Measurements from ENCODE around the gene MEF2C. TPM values are rescaled to one million over a fixed set of nuclear protein-coding genes. Genes with fewer than 3 reads are reported as not detected.

The MEF2C gene
- polyA plus RNA-seq, 1 donor (not counting 4 experiments of a cell fraction or from before 2014, with no cell fraction given) = 0.10 TPM

DNA sequence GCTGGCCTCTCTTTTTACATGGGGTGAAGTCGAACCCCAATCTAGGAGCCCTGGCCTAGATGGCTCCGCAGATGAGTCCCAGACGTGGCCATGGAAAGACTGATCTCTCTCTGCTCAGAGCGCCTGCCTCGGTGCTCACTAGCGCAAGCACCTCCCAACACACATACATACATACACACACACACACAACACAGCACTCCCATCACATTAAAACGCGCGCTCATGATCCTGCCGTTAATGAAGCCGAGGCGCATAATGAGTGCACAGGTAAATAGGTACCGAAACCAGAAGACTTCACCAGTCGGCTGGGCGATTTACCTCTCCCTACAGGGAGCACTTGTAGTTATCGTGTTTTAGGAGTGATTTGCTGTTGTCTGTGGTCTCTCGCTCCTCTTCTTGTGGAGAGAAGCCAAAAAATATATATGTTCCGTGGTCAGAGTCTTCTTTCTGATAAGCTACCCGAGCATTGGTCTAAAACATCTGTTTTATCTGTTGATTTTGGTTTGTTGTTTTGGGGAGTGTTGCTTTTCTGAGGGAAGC is 207.7 kb downstream of the MEF2C start:
- Histone ChIP-seq H3K9ac (ENCODE audit: control insufficient read depth, extremely low read depth, insufficient read depth, low read length) (no peak overlapping the region), H3K27ac (ENCODE audit: control insufficient read depth, insufficient read depth, low read length) (no peak overlapping the region), H3K4me3 (ENCODE audit: control insufficient read depth in 2 of 3, extremely low read depth in 1 of 3, insufficient read depth in 2 of 3, low read depth in 1 of 3, low read length in 3 of 3) (peak overlapping the region in 1 of 3 experiments; percentile 35), H3K4me2 (ENCODE audit: control insufficient read depth, extremely low read depth, insufficient read depth, low read depth, low read length) (peak overlapping the region; percentile 66), H3K4me1 (ENCODE audit: control insufficient read depth, extremely low read depth, insufficient read depth, low read length) (peaks cover 3% of the 10 kb centered on the region), H3K79me2 (ENCODE audit: control insufficient read depth, insufficient read depth, low read length) (no peaks in the 10 kb centered on the region), H2AFZ (ENCODE audit: control insufficient read depth, low read length) (no peak overlapping the region), H3K9me1 (ENCODE audit: control insufficient read depth, extremely low read depth, insufficient read depth, low read length) (no peaks in the 10 kb centered on the region), H3K36me3 (ENCODE audit: control insufficient read depth in 2 of 2, extremely low read depth in 1 of 2, insufficient read depth in 2 of 2, low read length in 2 of 2) (no peaks in the 10 kb centered on the region), H3K27me3 (ENCODE audit: control insufficient read depth, extremely low read depth, insufficient read depth, low read length) (peaks cover 91% of the 10 kb centered on the region), H3K9me3 (ENCODE audit: control insufficient read depth, low read depth, low read length) (peaks cover 5% of the 10 kb centered on the region), H4K20me1 (ENCODE audit: control insufficient read depth, extremely low read depth, insufficient read depth, low read length) (no peaks in the 10 kb centered on the region)
- FAIRE-seq = no peak
- dilution Hi-C loops (cut with MboI; ENCODE audit: extremely low pct_ligation_motif_present, low sequenced_read_pairs) = no loop called here
- TF ChIP-seq, protein P1, sequence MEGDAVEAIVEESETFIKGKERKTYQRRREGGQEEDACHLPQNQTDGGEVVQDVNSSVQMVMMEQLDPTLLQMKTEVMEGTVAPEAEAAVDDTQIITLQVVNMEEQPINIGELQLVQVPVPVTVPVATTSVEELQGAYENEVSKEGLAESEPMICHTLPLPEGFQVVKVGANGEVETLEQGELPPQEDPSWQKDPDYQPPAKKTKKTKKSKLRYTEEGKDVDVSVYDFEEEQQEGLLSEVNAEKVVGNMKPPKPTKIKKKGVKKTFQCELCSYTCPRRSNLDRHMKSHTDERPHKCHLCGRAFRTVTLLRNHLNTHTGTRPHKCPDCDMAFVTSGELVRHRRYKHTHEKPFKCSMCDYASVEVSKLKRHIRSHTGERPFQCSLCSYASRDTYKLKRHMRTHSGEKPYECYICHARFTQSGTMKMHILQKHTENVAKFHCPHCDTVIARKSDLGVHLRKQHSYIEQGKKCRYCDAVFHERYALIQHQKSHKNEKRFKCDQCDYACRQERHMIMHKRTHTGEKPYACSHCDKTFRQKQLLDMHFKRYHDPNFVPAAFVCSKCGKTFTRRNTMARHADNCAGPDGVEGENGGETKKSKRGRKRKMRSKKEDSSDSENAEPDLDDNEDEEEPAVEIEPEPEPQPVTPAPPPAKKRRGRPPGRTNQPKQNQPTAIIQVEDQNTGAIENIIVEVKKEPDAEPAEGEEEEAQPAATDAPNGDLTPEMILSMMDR (optimal IDR thresholded peaks at IDR 0.05 in 1 of 3, IDR thresholded peaks at IDR 0.05 in 1 of 3, conservative IDR thresholded peaks at IDR 0.05 in 1 of 3; ENCODE audit: extremely low read depth in 1 of 3, insufficient read depth in 2 of 3, low read length in 3 of 3) = no peak
- TF ChIP-seq EZH2 (IDR thresholded peaks at IDR 0.05; ENCODE audit: low read length) = peak; percentile 55
- DNase-seq (ENCODE audit: low read depth, low spot score) = no peak

DNA sequence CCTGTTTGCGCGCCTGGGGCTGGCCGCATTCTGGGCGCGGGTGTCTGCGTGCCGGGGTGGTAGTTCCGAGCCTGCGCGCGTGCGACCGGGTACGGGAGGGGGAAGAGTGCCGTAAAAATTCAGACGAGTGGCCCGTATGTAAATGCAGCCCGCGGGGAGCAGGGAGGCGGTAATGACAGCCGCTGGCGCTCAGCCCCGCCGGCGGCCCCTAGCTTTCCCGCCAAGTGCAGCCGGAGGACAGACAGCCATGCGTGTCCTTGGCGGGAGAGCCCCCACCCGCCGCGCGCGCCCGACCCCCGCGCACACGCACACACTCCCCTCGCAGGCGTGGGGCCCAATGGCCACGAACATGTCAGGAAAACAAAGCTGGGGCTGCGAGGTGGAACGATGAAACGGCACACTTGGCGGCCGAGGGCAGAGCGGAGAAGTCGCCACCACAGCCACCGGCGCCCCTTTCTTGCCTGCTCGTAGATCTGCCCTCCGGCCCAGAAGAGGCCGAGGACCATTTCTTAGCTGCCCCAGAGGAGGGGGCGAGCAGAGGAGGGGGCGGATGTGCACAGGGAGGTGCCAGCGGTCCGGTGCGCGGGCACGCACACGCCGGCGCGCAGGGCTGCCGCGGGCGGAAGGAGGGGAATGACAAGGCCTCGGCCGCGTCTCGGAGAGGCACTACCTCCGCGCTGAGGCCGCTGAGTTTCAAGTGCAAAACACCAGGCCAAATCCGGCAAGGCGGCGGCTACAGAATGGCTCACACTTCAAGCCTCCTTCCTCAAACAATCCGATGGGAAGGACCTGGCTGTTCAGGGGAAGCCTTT is 208.4 kb downstream of the MEF2C start:
- H2AFZ ChIP-seq (ENCODE audit: control insufficient read depth, low read length) = no peak overlapping the region
- peak overlapping the region; percentile 66 for H3K4me2 ChIP-seq (ENCODE audit: control insufficient read depth, extremely low read depth, insufficient read depth, low read depth, low read length)
- H3K4me3 ChIP-seq (ENCODE audit: control insufficient read depth in 2 of 3, extremely low read depth in 1 of 3, insufficient read depth in 2 of 3, low read depth in 1 of 3, low read length in 3 of 3) = peak overlapping the region in 2 of 3 experiments; percentile 21 to 34
- DNase-seq (ENCODE audit: low read depth, low spot score) = no peak
- H3K9ac ChIP-seq (ENCODE audit: control insufficient read depth, extremely low read depth, insufficient read depth, low read length) = no peak overlapping the region
- H3K4me1 ChIP-seq (ENCODE audit: control insufficient read depth, extremely low read depth, insufficient read depth, low read length) = peaks cover 3% of the 10 kb centered on the region
- dilution Hi-C loops (cut with MboI; ENCODE audit: extremely low pct_ligation_motif_present, low sequenced_read_pairs) = no loop called here
- H3K9me3 ChIP-seq (ENCODE audit: control insufficient read depth, low read depth, low read length) = peaks cover 5% of the 10 kb centered on the region
- H3K36me3 ChIP-seq (ENCODE audit: control insufficient read depth in 2 of 2, extremely low read depth in 1 of 2, insufficient read depth in 2 of 2, low read length in 2 of 2) = no peaks in the 10 kb centered on the region
- H3K79me2 ChIP-seq (ENCODE audit: control insufficient read depth, insufficient read depth, low read length) = no peaks in the 10 kb centered on the region
- H4K20me1 ChIP-seq (ENCODE audit: control insufficient read depth, extremely low read depth, insufficient read depth, low read length) = no peaks in the 10 kb centered on the region
- H3K27me3 ChIP-seq (ENCODE audit: control insufficient read depth, extremely low read depth, insufficient read depth, low read length) = peaks cover 91% of the 10 kb centered on the region
- peak; percentile 66 for TF ChIP-seq EZH2 (IDR thresholded peaks at IDR 0.05; ENCODE audit: low read length)
- TF ChIP-seq, protein P1 (optimal IDR thresholded peaks at IDR 0.05 in 1 of 3, IDR thresholded peaks at IDR 0.05 in 1 of 3, conservative IDR thresholded peaks at IDR 0.05 in 1 of 3; ENCODE audit: extremely low read depth in 1 of 3, insufficient read depth in 2 of 3, low read length in 3 of 3) = no peak
- H3K9me1 ChIP-seq (ENCODE audit: control insufficient read depth, extremely low read depth, insufficient read depth, low read length) = no peaks in the 10 kb centered on the region
- H3K27ac ChIP-seq (ENCODE audit: control insufficient read depth, insufficient read depth, low read length) = no peak overlapping the region
- no peak for FAIRE-seq

Measured in keratinocyte (primary cell).